ENCODE data around the gene ZSCAN1. TPM values are rescaled to one million over a fixed set of nuclear protein-coding genes. Genes with fewer than 3 reads are reported as not detected.

Gene ZSCAN1
- total RNA-seq, 1 donor from 2014 or later: not detected

DNA sequence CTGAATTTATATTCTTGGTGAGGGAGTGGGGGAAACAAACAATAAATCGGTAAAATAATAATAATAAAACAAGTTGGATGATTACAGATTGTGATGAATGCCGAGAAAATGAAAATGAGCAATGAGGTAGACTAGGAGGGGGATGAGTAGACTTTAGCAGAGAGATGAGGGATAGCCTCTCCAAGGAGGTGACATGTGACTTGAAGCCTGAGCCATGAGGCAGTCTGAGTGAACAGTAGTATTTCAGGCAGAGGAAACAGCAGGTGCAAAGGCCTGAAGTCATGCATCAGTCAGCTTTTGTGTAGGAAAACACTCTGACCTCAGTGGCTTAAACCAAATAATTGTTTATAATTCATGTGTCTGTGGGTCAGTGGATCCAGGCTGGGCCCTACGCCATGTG lies 29.9 kb downstream of the ZSCAN1 start:
- Histone ChIP-seq H3K36me3 (peaks cover 4% of the 10 kb centered on the region), H3K27ac (no peak overlapping the region), H3K4me1 (no peaks in the 10 kb centered on the region), H3K4me3 (no peak overlapping the region), H3K9me3 (peaks cover 52% of the 10 kb centered on the region), H3K27me3 (ENCODE audit: low read depth) (no peaks in the 10 kb centered on the region)
- ATAC-seq (no peak), DNase-seq (no peak)
- intact Hi-C loops (cut with DNase I): no loop called here
- TF ChIP-seq, protein P1, sequence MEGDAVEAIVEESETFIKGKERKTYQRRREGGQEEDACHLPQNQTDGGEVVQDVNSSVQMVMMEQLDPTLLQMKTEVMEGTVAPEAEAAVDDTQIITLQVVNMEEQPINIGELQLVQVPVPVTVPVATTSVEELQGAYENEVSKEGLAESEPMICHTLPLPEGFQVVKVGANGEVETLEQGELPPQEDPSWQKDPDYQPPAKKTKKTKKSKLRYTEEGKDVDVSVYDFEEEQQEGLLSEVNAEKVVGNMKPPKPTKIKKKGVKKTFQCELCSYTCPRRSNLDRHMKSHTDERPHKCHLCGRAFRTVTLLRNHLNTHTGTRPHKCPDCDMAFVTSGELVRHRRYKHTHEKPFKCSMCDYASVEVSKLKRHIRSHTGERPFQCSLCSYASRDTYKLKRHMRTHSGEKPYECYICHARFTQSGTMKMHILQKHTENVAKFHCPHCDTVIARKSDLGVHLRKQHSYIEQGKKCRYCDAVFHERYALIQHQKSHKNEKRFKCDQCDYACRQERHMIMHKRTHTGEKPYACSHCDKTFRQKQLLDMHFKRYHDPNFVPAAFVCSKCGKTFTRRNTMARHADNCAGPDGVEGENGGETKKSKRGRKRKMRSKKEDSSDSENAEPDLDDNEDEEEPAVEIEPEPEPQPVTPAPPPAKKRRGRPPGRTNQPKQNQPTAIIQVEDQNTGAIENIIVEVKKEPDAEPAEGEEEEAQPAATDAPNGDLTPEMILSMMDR (IDR thresholded peaks at IDR 0.05): no peak

DNA sequence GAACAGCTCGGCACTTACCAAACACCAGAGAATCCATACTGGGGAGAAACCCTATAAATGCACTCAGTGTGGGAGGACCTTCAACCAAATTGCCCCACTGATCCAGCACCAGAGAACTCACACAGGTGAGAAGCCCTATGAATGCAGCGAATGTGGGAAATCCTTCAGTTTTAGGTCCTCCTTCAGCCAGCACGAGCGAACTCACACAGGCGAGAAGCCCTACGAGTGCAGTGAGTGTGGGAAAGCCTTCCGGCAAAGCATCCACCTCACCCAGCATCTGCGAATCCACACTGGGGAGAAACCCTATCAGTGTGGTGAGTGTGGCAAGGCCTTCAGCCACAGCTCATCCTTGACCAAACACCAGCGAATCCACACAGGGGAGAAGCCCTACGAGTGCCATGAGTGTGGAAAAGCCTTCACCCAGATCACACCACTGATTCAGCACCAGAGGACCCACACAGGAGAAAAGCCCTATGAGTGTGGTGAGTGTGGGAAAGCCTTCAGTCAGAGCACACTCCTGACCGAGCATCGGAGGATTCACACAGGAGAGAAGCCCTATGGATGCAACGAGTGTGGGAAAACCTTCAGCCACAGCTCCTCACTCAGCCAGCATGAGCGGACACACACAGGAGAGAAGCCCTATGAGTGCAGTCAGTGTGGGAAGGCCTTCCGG lies 33.6 kb downstream of the ZSCAN1 start:
- intact Hi-C loops (cut with DNase I): no loop called here
- Histone ChIP-seq H3K4me1 (no peaks in the 10 kb centered on the region), H3K27ac (no peak overlapping the region), H3K9me3 (peaks cover 88% of the 10 kb centered on the region), H3K36me3 (peaks cover 4% of the 10 kb centered on the region), H3K4me3 (no peak overlapping the region), H3K27me3 (ENCODE audit: low read depth) (no peaks in the 10 kb centered on the region)
- DNase-seq (no peak), ATAC-seq (no peak)
- TF ChIP-seq, protein P1 (IDR thresholded peaks at IDR 0.05): no peak

DNA sequence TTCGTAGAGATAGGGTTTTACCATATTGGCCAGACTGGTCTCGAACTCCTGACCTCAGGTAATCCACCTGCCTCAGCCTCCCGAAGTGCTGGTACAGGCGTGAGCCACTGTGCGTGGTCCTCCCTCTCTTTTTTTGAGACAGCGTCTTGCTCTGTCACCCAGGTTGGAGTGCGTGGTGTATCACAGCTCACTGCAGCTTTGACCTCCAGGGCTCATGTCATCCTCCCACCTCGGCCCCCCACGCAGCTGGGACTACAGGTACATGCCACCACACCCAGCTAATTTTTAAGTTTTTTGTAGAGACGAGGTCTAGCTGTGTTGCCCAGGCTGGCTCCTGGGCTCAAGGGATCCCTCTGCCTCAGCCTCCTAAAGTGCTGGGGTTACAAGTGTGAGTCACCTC lies 46.0 kb downstream of the ZSCAN1 start:
- TF ChIP-seq, protein P1 (IDR thresholded peaks at IDR 0.05): no peak
- ATAC-seq: no peak
- H3K9me3 ChIP-seq: peaks cover 75% of the 10 kb centered on the region

DNA sequence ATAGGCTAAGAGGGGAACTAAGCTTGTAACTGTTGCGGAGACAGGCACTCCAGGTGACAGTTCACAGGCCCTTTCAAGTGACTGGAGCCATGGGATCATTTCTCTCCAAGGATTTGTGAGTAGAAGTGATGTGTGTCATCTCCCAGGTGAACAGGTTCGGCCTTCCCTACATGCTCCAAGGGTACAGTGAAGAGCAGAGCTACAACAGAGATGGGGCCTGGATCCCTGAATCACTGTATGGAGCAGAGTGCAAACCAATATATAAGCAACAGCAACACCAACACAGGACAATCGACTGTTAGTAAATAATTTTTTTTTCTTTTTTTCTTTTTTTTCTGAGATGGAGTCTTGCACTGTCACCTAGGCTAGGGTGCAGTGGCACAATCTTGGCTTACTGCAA lies 49.2 kb downstream of the ZSCAN1 start:
- H3K27ac ChIP-seq: no peak overlapping the region
- peaks cover 87% of the 10 kb centered on the region for H3K9me3 ChIP-seq
- no peak for ATAC-seq
- H3K4me1 ChIP-seq: no peaks in the 10 kb centered on the region
- no peak overlapping the region for H3K4me3 ChIP-seq
- no peak for DNase-seq
- TF ChIP-seq, protein P1 (IDR thresholded peaks at IDR 0.05): no peak
- peaks cover 24% of the 10 kb centered on the region for H3K36me3 ChIP-seq
- H3K27me3 ChIP-seq (ENCODE audit: low read depth): no peaks in the 10 kb centered on the region
- intact Hi-C loops (cut with DNase I): no loop called here

More for the DNA sequence above, 46.0 kb downstream of the ZSCAN1 start:
- no peak overlapping the region for H3K4me3 ChIP-seq
- DNase-seq: no peak
- H3K27ac ChIP-seq: no peak overlapping the region
- no peaks in the 10 kb centered on the region for H3K27me3 ChIP-seq (ENCODE audit: low read depth)
- peaks cover 3% of the 10 kb centered on the region for H3K36me3 ChIP-seq
- intact Hi-C loops (cut with DNase I): no loop called here
- no peaks in the 10 kb centered on the region for H3K4me1 ChIP-seq

DNA sequence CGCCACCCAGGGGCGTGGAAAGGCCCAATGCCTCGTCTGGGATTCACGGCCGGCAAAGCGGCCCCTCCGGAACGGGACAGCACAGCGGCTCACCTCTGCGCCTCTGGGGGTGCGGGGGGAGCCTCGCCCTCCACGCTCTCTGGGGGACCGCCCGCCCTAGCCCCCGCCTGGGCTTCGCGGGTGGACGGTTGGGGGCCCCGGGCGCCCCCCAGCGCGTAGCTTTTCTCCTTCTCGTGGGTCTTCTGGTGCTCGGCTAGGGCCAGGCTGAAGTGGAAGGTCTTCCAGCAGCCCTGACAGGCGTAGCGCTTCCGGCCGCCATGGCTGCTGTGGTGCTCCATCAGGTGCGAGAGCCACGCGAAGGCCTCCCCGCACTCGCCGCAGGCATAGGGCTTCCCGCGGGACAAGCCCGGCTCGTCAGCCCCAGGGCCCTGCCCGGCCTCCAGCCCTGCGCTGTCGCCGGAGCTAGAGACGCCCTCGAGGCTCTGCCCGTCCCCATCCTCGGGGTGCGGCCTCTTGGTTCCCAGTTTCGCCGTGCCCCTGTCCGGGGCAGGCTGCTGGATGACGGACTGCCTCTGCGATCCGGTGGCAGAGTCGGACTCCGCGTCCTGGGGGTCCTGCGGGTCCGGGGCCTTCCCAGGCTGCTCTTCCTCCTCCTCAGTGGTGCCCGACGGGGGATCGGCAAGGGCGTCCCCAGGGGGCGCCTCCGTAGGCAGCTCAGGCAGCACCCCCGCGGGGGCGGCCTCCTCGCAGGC lies 50.9 kb downstream of the ZSCAN1 start:
- Histone ChIP-seq H3K27me3 (ENCODE audit: low read depth) (no peaks in the 10 kb centered on the region), H3K27ac (no peak overlapping the region), H3K36me3 (peaks cover 24% of the 10 kb centered on the region), H3K4me1 (no peaks in the 10 kb centered on the region), H3K9me3 (peaks cover 86% of the 10 kb centered on the region), H3K4me3 (no peak overlapping the region)
- intact Hi-C loops (cut with DNase I): no loop called here
- TF ChIP-seq, protein P1 (IDR thresholded peaks at IDR 0.05): no peak
- no peak for DNase-seq
- peak; percentile 9 to 44 for ATAC-seq
